Stimulated activated CD8-positive, alpha-beta memory T cell treated with anti-CD3 and anti-CD28 coated beads, Interleukin-7, amount 100 ng/mL, for 4 hours (primary cell): Measurements from ENCODE around the gene PNRC2.
"Not testable (repeated sequence)": the region's sequence is repeated elsewhere in the genome, so short reads cannot be mapped to it uniquely, and the experiment has no call there.

Source experiments
- DNase-seq, 2 donors: peaks; one replicate each; pipeline ENCODE4 v3.0.0-alpha.2; 2020; ENCODE audit warnings: low read depth in 2 of 2

PNRC2 gene

GRCh38 chr1:23992011-23992410, 32.4 kb downstream of the PNRC2 start:
- DNase-seq = not testable (repeated sequence)

- DNase-seq = no peak
These were observed 35.8 kb downstream of the PNRC2 start for GRCh38 chr1:23995431-23995837.

GRCh38 chr1:23996700-23997229, 37.1 kb downstream of the PNRC2 start:
- no peak for DNase-seq

- no peak for DNase-seq
These were observed 38.2 kb downstream of the PNRC2 start for GRCh38 chr1:23997812-23998211.

- DNase-seq = no peak
These were observed 39.6 kb downstream of the PNRC2 start for GRCh38 chr1:23999156-23999671.

- no peak for DNase-seq
These were observed 43.1 kb downstream of the PNRC2 start for GRCh38 chr1:24002695-24003094.

GRCh38 chr1:24003331-24003972, 43.8 kb downstream of the PNRC2 start:
- DNase-seq = no peak

- DNase-seq = no peak
These were observed 44.5 kb downstream of the PNRC2 start for GRCh38 chr1:24004132-24004531.

GRCh38 chr1:24005163-24005562, 45.5 kb downstream of the PNRC2 start:
- no peak for DNase-seq

GRCh38 chr1:24007079-24007478, 47.5 kb downstream of the PNRC2 start:
- no peak for DNase-seq

GRCh38 chr1:24008574-24009184, 49.1 kb downstream of the PNRC2 start:
- DNase-seq = not testable (repeated sequence)

- no peak for DNase-seq
These were observed 49.8 kb downstream of the PNRC2 start for GRCh38 chr1:24009406-24009805.

GRCh38 chr1:24010650-24011049, 51.0 kb downstream of the PNRC2 start:
- no peak for DNase-seq

GRCh38 chr1:24012878-24013277, 53.2 kb downstream of the PNRC2 start:
- DNase-seq = not testable (repeated sequence)
